T-helper 2 cell treated with Interferon-gamma antibody and Interleukin-4, amounts not matched to agents 5 μg/mL and 100 μg/mL, for 36 hours (primary cell): ENCODE data around the gene SPNS2.
"Not testable (repeated sequence)": the region's sequence is repeated elsewhere in the genome, so short reads cannot be mapped to it uniquely, and the experiment has no call there.

Source experiments
- DNase-seq: peaks from one replicate; pipeline ENCODE4 v3.0.0; 2021; ENCODE audit warnings: low spot score
- H3K27ac Mint-ChIP-seq: one replicate; pipeline ENCODE4 v1.8.0; 2021; ENCODE audit warnings: mild to moderate bottlenecking, mixed read lengths
- H3K27me3 Mint-ChIP-seq: one replicate; pipeline ENCODE4 v1.8.0; 2021; ENCODE audit warnings: low read depth, mixed read lengths
- H3K36me3 Mint-ChIP-seq: one replicate; pipeline ENCODE4 v1.8.0; 2021; ENCODE audit warnings: low read depth, mixed read lengths
- H3K4me1 Mint-ChIP-seq: one replicate; pipeline ENCODE4 v1.8.0; 2021; ENCODE audit warnings: low read depth, mixed read lengths
- H3K4me3 Mint-ChIP-seq: one replicate; pipeline ENCODE4 v1.8.0; 2022; ENCODE audit warnings: mild to moderate bottlenecking, moderate library complexity, mixed read lengths
- H3K9me3 Mint-ChIP-seq: one replicate; pipeline ENCODE4 v1.8.0; 2021; ENCODE audit warnings: mixed read lengths

SPNS2 gene

GRCh38 chr17:4576161-4576558 lies 77.5 kb downstream of the SPNS2 start:
- H3K27me3 Mint-ChIP-seq, result peaks cover 3% of the 10 kb centered on the region
- H3K36me3 Mint-ChIP-seq, result no peaks in the 10 kb centered on the region
- no peak overlapping the region for H3K4me3 Mint-ChIP-seq
- H3K9me3 Mint-ChIP-seq, result no peaks in the 10 kb centered on the region
- no peak overlapping the region for H3K27ac Mint-ChIP-seq
- DNase-seq, result no peak
- peaks cover 13% of the 10 kb centered on the region for H3K4me1 Mint-ChIP-seq

DNA sequence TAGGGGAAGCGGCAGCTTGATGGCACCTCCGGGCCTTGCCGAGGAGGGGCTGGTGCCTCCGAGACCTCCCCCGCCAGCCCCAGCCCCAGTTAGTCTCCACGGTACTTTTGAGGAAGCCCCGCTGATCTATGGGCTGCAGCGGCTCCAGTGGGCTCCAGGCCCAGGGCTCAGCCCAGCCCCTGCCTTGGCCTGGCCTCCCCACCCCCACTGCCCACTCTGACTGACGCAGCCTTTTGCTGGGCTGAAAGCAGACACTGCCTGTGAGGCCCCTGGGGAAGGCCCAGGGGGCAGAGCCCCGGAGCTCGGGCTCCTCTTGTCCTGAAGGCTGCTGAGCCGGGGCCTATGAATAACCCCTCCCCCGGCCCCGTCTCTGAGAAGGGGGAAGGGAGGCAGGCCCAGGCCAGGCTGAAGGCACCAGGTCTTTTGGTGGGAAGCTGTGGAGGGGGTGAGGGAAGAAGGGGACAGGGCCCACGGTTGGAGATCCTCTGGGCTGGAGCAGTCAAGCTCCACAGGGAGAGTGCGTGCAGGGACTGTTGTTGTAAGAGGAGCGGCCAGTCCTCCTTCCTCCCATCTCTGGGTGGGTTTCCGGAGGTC lies 78.1 kb downstream of the SPNS2 start:
- Mint-ChIP-seq H3K27me3 (peaks cover 7% of the 10 kb centered on the region), H3K4me3 (no peak overlapping the region), H3K4me1 (peaks cover 13% of the 10 kb centered on the region), H3K36me3 (no peaks in the 10 kb centered on the region), H3K27ac (no peak overlapping the region), H3K9me3 (no peaks in the 10 kb centered on the region)
- no peak for DNase-seq

- DNase-seq, result no peak
- Mint-ChIP-seq H3K27me3 (peaks cover 8% of the 10 kb centered on the region), H3K36me3 (no peaks in the 10 kb centered on the region), H3K9me3 (no peaks in the 10 kb centered on the region), H3K27ac (no peak overlapping the region), H3K4me3 (no peak overlapping the region), H3K4me1 (peaks cover 13% of the 10 kb centered on the region)
These were observed 78.8 kb downstream of the SPNS2 start for GRCh38 chr17:4577386-4577993.

DNA sequence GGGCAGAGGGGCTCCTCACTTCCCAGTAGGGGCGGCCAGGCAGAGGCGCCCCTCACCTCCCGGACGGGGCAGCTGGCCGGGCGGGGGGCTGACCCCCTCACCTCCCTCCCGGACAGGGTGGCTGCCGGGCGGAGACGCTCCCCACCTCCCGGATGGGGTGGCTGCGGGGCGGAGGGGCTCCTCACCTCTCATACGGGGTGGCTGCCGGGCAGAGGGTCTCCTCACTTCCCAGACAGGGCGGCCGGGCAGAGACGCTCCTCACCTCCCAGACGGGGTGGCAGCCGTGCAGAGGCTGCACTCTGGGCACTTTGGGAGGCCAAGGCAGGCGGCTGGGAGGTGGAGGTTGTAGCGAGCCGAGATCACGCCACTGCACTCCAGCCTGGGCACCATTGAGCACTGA lies 79.7 kb downstream of the SPNS2 start:
- H3K27me3 Mint-ChIP-seq, result peaks cover 17% of the 10 kb centered on the region
- not testable (repeated sequence) for H3K36me3 Mint-ChIP-seq, H3K27ac Mint-ChIP-seq, H3K4me3 Mint-ChIP-seq, H3K9me3 Mint-ChIP-seq, DNase-seq, H3K4me1 Mint-ChIP-seq

GRCh38 chr17:4579678-4580077 lies 81.0 kb downstream of the SPNS2 start:
- peaks cover 24% of the 10 kb centered on the region for H3K27me3 Mint-ChIP-seq

DNA sequence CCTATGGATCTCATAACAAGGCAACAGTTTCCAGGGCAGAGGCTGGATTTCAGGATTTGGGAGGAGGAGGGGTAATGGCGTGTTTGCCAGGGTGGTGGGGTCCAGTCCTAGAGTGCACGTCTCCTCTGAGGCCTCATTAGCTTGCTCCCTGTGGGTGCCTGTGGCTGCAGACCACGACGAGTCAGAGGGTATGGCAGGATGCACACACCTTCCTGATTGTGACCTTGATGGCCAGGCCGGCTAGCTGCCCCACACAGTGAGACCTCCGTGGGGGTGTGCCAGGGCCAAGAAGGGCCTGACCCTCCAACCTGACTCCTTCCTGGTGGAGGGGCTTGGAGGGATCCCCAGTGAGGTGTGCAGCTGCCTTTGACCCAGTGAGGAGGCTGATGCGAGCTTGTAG lies 81.6 kb downstream of the SPNS2 start:
- DNase-seq, result no peak
- Mint-ChIP-seq H3K27me3 (peaks cover 28% of the 10 kb centered on the region), H3K4me1 (peaks cover 2% of the 10 kb centered on the region), H3K4me3 (no peak overlapping the region), H3K9me3 (no peaks in the 10 kb centered on the region), H3K36me3 (no peaks in the 10 kb centered on the region), H3K27ac (no peak overlapping the region)

More at GRCh38 chr17:4579678-4580077, 81.0 kb downstream of the SPNS2 start:
- Mint-ChIP-seq H3K9me3 (no peaks in the 10 kb centered on the region), H3K4me3 (no peak overlapping the region), H3K27ac (no peak overlapping the region), H3K36me3 (no peaks in the 10 kb centered on the region), H3K4me1 (peaks cover 2% of the 10 kb centered on the region)
- DNase-seq, result no peak

DNA sequence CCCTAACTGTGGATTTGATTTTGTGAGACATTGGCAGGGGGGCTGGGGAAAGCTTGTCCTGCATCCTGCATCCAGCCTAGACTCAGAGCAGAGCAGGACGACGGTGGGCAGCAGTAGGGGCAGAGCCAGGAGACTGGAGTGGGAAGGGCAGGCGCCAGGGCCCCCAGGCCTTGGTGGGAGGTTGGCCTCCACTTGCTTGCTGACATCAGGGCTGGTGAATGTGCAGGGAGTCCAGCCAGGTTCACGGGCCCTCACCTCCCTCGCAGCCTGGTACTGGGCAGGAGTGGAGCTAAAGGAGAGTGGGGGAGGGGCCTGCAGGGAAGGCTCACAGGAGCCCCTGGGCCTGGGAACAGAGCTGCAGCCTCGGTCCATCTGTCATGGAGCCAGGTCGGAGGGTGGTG lies 83.4 kb downstream of the SPNS2 start:
- H3K27ac Mint-ChIP-seq, result no peak overlapping the region
- no peak overlapping the region for H3K4me3 Mint-ChIP-seq
- DNase-seq, result no peak
- H3K27me3 Mint-ChIP-seq, result peaks cover 40% of the 10 kb centered on the region
- H3K4me1 Mint-ChIP-seq, result peaks cover 2% of the 10 kb centered on the region
- H3K9me3 Mint-ChIP-seq, result no peaks in the 10 kb centered on the region
- H3K36me3 Mint-ChIP-seq, result no peaks in the 10 kb centered on the region

- Mint-ChIP-seq H3K27me3 (peaks cover 40% of the 10 kb centered on the region), H3K36me3 (no peaks in the 10 kb centered on the region), H3K4me3 (no peak overlapping the region), H3K4me1 (peaks cover 2% of the 10 kb centered on the region), H3K9me3 (no peaks in the 10 kb centered on the region), H3K27ac (no peak overlapping the region)
- no peak for DNase-seq
These were observed 84.0 kb downstream of the SPNS2 start for GRCh38 chr17:4582691-4583090.

GRCh38 chr17:4583206-4583605 lies 84.5 kb downstream of the SPNS2 start:
- DNase-seq, result no peak
- no peaks in the 10 kb centered on the region for H3K36me3 Mint-ChIP-seq
- no peak overlapping the region for H3K4me3 Mint-ChIP-seq
- no peak overlapping the region for H3K27ac Mint-ChIP-seq
- H3K9me3 Mint-ChIP-seq, result no peaks in the 10 kb centered on the region
- peaks cover 40% of the 10 kb centered on the region for H3K27me3 Mint-ChIP-seq
- H3K4me1 Mint-ChIP-seq, result peaks cover 2% of the 10 kb centered on the region

DNA sequence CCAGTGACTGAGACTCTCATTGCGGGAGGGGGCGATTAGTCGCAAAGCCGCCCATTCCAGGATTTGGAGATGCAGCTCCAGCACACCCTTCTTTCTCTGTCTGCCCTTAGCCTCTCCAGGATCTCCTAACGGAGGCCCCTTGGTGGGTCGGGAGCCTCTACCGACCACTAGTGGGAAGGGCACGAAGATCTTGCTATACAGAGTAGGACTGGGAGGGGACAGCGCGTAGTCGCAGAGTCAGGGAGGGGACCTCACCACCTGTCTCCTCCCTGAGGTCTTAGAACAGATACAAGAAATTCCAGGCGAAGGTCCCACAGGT lies 85.1 kb downstream of the SPNS2 start:
- no peaks in the 10 kb centered on the region for H3K9me3 Mint-ChIP-seq
- peak overlapping the region; percentile 64 for H3K4me3 Mint-ChIP-seq
- no peak for DNase-seq
- peaks cover 2% of the 10 kb centered on the region for H3K4me1 Mint-ChIP-seq
- H3K36me3 Mint-ChIP-seq, result no peaks in the 10 kb centered on the region
- H3K27me3 Mint-ChIP-seq, result peaks cover 40% of the 10 kb centered on the region
- H3K27ac Mint-ChIP-seq, result no peak overlapping the region

- H3K27ac Mint-ChIP-seq, result no peak within 1 kb of the TSS
- no peaks in the 10 kb centered on the region for H3K9me3 Mint-ChIP-seq
- H3K4me1 Mint-ChIP-seq, result peaks cover 2% of the 10 kb centered on the region
- H3K36me3 Mint-ChIP-seq, result no peaks in the 10 kb centered on the region
- H3K27me3 Mint-ChIP-seq, result peaks cover 40% of the 10 kb centered on the region
- peak within 1 kb of the TSS; percentile 64 for H3K4me3 Mint-ChIP-seq
- DNase-seq, result no peak
These were observed 85.6 kb downstream of the SPNS2 start, which contains the start of gene SMTNL2 for GRCh38 chr17:4584101-4584916. SMTNL2 (plus strand) TSS chr17:4584529; CDS start chr17:4584606, 77 bp downstream.

DNA sequence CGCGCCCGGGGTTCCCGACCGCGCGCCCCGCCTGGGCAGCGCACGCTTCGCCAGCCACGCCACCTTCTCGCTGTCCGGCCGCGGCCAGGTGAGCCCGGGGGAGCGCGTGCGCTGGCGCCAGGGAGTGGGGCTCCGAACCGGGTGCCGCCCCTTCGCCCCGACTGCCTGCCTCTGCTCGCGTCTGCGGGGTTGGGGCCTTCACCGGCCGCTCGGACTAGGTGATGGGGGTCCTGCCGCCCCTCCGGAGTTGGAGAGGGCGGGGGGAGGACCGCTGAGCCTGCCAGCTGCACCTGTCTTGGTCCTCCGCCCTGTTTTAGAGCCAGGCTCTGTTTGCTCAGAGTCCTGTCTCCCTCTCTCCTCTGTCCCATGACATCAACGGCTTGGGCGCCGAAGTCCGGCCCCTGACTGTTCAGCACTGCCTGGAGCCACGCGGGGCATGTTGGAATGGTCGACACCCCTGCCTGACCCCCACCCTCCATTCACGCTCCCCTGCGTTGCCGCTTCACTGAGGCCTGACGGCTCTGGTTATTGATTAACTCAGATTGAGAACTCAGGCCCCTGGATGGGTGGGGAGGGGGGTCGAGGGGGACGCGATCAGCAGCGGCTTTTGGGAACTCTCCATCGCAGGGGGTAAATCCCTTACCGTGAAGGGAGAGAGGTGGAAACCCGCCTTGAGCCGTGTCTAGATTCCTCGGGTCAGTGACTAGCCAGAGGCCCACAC lies 86.4 kb downstream of the SPNS2 start:
- Mint-ChIP-seq H3K27me3 (peaks cover 40% of the 10 kb centered on the region), H3K27ac (no peak overlapping the region), H3K4me1 (peaks cover 2% of the 10 kb centered on the region), H3K9me3 (no peaks in the 10 kb centered on the region), H3K4me3 (no peak overlapping the region), H3K36me3 (no peaks in the 10 kb centered on the region)
- DNase-seq, result no peak

GRCh38 chr17:4585638-4585994 lies 86.9 kb downstream of the SPNS2 start:
- Mint-ChIP-seq H3K4me1 (peaks cover 2% of the 10 kb centered on the region), H3K9me3 (no peaks in the 10 kb centered on the region), H3K27me3 (peaks cover 45% of the 10 kb centered on the region), H3K27ac (no peak overlapping the region), H3K4me3 (no peak overlapping the region), H3K36me3 (no peaks in the 10 kb centered on the region)
- no peak for DNase-seq

GRCh38 chr17:4586043-4586442 lies 87.4 kb downstream of the SPNS2 start:
- Mint-ChIP-seq H3K27ac (no peak overlapping the region), H3K4me1 (peaks cover 2% of the 10 kb centered on the region), H3K9me3 (no peaks in the 10 kb centered on the region), H3K36me3 (no peaks in the 10 kb centered on the region), H3K27me3 (peaks cover 45% of the 10 kb centered on the region), H3K4me3 (no peak overlapping the region)
- DNase-seq, result no peak
